HFFc6 (cell line): ENCODE measurements around the gene STIM1. TPM values are rescaled to one million over a fixed set of nuclear protein-coding genes. Genes with fewer than 3 reads are reported as not detected.

ENCODE experiments used
- DNase-seq: peaks from one replicate; pipeline ENCODE4 v3.0.0-alpha.2; 2018
- H3K27ac Mint-ChIP-seq: 2 replicates; pipeline ENCODE4 v1.8.0; 2020; ENCODE audit warnings: mild to moderate bottlenecking, mixed read lengths
- H3K27me3 Mint-ChIP-seq: 2 replicates; pipeline ENCODE4 v1.8.0; 2021; ENCODE audit warnings: mild to moderate bottlenecking, moderate library complexity, mixed read lengths; ENCODE audit not compliant: insufficient read depth
- H3K36me3 Mint-ChIP-seq: 2 replicates; pipeline ENCODE4 v1.8.0; 2021; ENCODE audit warnings: low read depth, mixed read lengths
- H3K4me1 Mint-ChIP-seq: 2 replicates; pipeline ENCODE4 v1.8.0; 2020; ENCODE audit warnings: low read depth, mixed read lengths
- H3K4me3 Mint-ChIP-seq: 2 replicates; pipeline ENCODE4 v1.8.0; 2020; ENCODE audit warnings: mild to moderate bottlenecking, moderate library complexity, mixed read lengths
- H3K9me3 Mint-ChIP-seq: 2 replicates; pipeline ENCODE4 v1.8.0; 2020; ENCODE audit warnings: mild to moderate bottlenecking, mixed read lengths
- total RNA-seq, 6 experiments: library from RNA; stranded (reverse); fragmentation: NEBNext Ultra II Directional; extraction: Animal tissue kit (Norgen Biotek cat#: 25700); gene quantifications; 2 replicates in 1 of 6; 3 replicates in 5 of 6; pipeline ENCODE4 v1.2.3, GENCODE V29; 2021
- TF ChIP-seq, protein P1 (sequence below): fragments of 200-600 bp; sonication (generic); IDR thresholded peaks from 2 replicates; pipeline ENCODE4 v1.5.0; 2021; ENCODE audit warnings: antibody characterized with exemption, mild to moderate bottlenecking

The STIM1 gene
- total RNA-seq, 6 experiments from 2014 or later, result 27.6 to 33.1 (median 30.7) TPM

- TF ChIP-seq, protein P1, sequence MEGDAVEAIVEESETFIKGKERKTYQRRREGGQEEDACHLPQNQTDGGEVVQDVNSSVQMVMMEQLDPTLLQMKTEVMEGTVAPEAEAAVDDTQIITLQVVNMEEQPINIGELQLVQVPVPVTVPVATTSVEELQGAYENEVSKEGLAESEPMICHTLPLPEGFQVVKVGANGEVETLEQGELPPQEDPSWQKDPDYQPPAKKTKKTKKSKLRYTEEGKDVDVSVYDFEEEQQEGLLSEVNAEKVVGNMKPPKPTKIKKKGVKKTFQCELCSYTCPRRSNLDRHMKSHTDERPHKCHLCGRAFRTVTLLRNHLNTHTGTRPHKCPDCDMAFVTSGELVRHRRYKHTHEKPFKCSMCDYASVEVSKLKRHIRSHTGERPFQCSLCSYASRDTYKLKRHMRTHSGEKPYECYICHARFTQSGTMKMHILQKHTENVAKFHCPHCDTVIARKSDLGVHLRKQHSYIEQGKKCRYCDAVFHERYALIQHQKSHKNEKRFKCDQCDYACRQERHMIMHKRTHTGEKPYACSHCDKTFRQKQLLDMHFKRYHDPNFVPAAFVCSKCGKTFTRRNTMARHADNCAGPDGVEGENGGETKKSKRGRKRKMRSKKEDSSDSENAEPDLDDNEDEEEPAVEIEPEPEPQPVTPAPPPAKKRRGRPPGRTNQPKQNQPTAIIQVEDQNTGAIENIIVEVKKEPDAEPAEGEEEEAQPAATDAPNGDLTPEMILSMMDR, result peak; percentile 61
- H3K27me3 Mint-ChIP-seq, result no peaks in the 10 kb centered on the region; the same call in 1 of the 2 replicates
- peak; percentile 35 for DNase-seq
These were observed 116.4 kb downstream of the STIM1 start for GRCh38 chr11:3971756-3972404.

DNA sequence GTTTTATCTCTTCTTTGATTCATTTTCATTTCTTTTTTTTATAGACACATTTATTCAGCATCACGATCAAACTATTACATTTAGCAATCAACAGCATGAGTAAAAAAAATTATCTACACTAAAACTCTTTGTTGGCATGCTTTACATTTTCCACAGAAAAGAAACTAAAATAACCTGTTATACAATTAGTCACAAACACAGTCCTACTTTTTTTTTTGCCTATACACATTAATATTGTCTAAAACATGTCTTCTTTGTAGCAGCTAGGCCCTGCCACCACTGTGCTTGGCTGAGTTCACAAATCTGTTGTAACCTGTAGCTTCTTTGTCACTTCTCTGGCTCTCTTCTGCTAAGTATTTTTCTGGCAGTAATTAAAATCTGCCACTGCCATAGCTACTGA is 117.0 kb downstream of the STIM1 start:
- TF ChIP-seq, protein P1, result no peak
- Mint-ChIP-seq H3K4me3 (no peak overlapping the region), H3K4me1 (0 out of 2 replicates have a peak, but pooled peaks cover 5% of the 10 kb centered on the region), H3K36me3 (peaks cover 5% of the 10 kb centered on the region; the same call in 1 of the 2 replicates), H3K27me3 (no peaks in the 10 kb centered on the region; the same call in 1 of the 2 replicates), H3K27ac (no peak overlapping the region), H3K9me3 (no peaks in the 10 kb centered on the region)
- no peak for DNase-seq

More at GRCh38 chr11:3971756-3972404, 116.4 kb downstream of the STIM1 start:
- H3K4me1 Mint-ChIP-seq, result 0 out of 2 replicates have a peak, but pooled peaks cover 5% of the 10 kb centered on the region
- H3K9me3 Mint-ChIP-seq, result no peaks in the 10 kb centered on the region
- peaks cover 5% of the 10 kb centered on the region; the same call in 1 of the 2 replicates for H3K36me3 Mint-ChIP-seq
- H3K4me3 Mint-ChIP-seq, result no peak overlapping the region
- no peak overlapping the region for H3K27ac Mint-ChIP-seq

- H3K4me1 Mint-ChIP-seq, result peaks cover 14% of the 10 kb centered on the region
- H3K36me3 Mint-ChIP-seq, result no peaks in the 10 kb centered on the region
- TF ChIP-seq, protein P1, result no peak
- no peak for DNase-seq
- H3K27me3 Mint-ChIP-seq, result no peaks in the 10 kb centered on the region; the same call in 1 of the 2 replicates
- no peak overlapping the region for H3K27ac Mint-ChIP-seq
- no peak overlapping the region for H3K4me3 Mint-ChIP-seq
- H3K9me3 Mint-ChIP-seq, result no peaks in the 10 kb centered on the region
These were observed 121.6 kb downstream of the STIM1 start for GRCh38 chr11:3977078-3977477.

GRCh38 chr11:3981084-3981633 is 125.7 kb downstream of the STIM1 start:
- H3K36me3 Mint-ChIP-seq, result no peaks in the 10 kb centered on the region
- 0 out of 2 replicates have a peak, but pooled peaks cover 2% of the 10 kb centered on the region for H3K27me3 Mint-ChIP-seq
- no peaks in the 10 kb centered on the region for H3K9me3 Mint-ChIP-seq
- DNase-seq, result no peak
- H3K4me1 Mint-ChIP-seq, result peaks cover 17% of the 10 kb centered on the region
- H3K4me3 Mint-ChIP-seq, result no peak overlapping the region
- H3K27ac Mint-ChIP-seq, result no peak overlapping the region
- TF ChIP-seq, protein P1, result no peak

DNA sequence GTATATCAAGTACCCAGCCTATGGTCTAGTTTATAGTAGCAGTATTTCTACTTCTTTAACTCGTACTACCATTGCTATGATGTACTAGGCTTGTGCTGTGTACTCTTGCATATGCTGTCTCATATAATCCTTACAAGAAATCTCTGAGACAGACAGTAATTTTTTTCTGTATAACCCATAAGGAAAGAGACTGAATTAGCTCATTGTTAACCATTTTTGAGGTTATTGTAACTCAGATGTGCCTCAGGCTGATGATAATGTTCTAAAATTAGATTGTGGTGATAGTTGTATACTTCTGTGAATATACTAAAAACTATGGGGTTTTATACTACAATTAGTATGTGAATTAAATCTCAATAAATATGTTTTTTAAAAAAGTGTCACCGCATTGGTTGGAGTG is 127.0 kb downstream of the STIM1 start:
- Mint-ChIP-seq H3K4me3 (no peak overlapping the region), H3K36me3 (no peaks in the 10 kb centered on the region), H3K27me3 (0 out of 2 replicates have a peak, but pooled peaks cover 2% of the 10 kb centered on the region), H3K9me3 (no peaks in the 10 kb centered on the region), H3K27ac (no peak overlapping the region; the same call in 1 of the 2 replicates), H3K4me1 (peaks cover 17% of the 10 kb centered on the region)
- peak; percentile 40 for DNase-seq
- TF ChIP-seq, protein P1, result no peak
